Panc1 (cell line): ENCODE measurements around the gene CD83. TPM values are rescaled to one million over a fixed set of nuclear protein-coding genes. Genes with fewer than 3 reads are reported as not detected.

Source experiments
- ATAC-seq: fragments of 200-7000 bp; cut with Tn5 transposase; 2 replicates; pipeline ENCODE4 v1.9.1; 2020; ENCODE audit warnings: mild to moderate bottlenecking, moderate library complexity
- BruUV-seq: library from RNA; stranded (reverse); fragments of 400-500 nt; replicated peaks from 2 replicates; lab custom pipeline; 2021; lab: Mats Ljungman, UMichigan
- CTCF ChIA-PET: fragments of 300-600 bp; sonication (Branson Sonifier 250); formaldehyde crosslinking; loops from one replicate; lab custom pipeline; 2022; ENCODE audit warnings: antibody characterized with exemption; lab: Charles Lee
- POLR2A ChIA-PET: fragments of 300-600 bp; sonication (Branson Sonifier 250); formaldehyde crosslinking; loops from one replicate; lab custom pipeline; 2022; ENCODE audit warnings: antibody characterized with exemption; lab: Charles Lee
- DNase-seq: peaks from one replicate; pipeline ENCODE4 v3.0.0-alpha.2; 2010; ENCODE audit warnings: low read depth, low spot score
- H3K27ac ChIP-seq: 2 replicates; pipeline ENCODE4 v1.5.1; 2011; ENCODE audit warnings: mild to moderate bottlenecking, low read length, inconsistent platforms
- H3K27me3 ChIP-seq: fragments of 200-500 bp; sonication (Bioruptor generic); 2 replicates; pipeline ENCODE4 v1.6.0; 2014; ENCODE audit warnings: low read length, inconsistent platforms; ENCODE audit not compliant: control insufficient read depth, insufficient read depth
- H3K36me3 ChIP-seq: fragments of 200-500 bp; sonication (Bioruptor generic); 2 replicates; pipeline ENCODE4 v1.5.1; 2014; ENCODE audit warnings: inconsistent platforms, mild to moderate bottlenecking, low read length, moderate library complexity; ENCODE audit not compliant: control insufficient read depth, insufficient read depth
- H3K4me1 ChIP-seq: 2 replicates; pipeline ENCODE4 v1.5.1; 2011; ENCODE audit warnings: inconsistent platforms, mild to moderate bottlenecking, low read length, moderate library complexity; ENCODE audit not compliant: control insufficient read depth, insufficient read depth
- H3K4me3 ChIP-seq, 2 experiments: 2 replicates each; pipeline ENCODE4 v1.5.1; 2011 to 2012; ENCODE audit warnings: low read depth in 2 of 2, low read length in 2 of 2, mild to moderate bottlenecking in 2 of 2, inconsistent platforms in 1 of 2, moderate library complexity in 1 of 2
- H3K9me3 ChIP-seq: fragments of 200-500 bp; sonication (Bioruptor generic); 2 replicates; pipeline ENCODE4 v1.5.1; 2014; ENCODE audit warnings: low read depth, mild to moderate bottlenecking, inconsistent platforms, low read length, moderate library complexity; ENCODE audit not compliant: control insufficient read depth, insufficient read depth
- POLR2AphosphoS5 ChIP-seq: IDR thresholded peaks from 2 replicates; pipeline ENCODE4 v1.6.1; 2012; ENCODE audit warnings: mild to moderate bottlenecking, low read depth, low read length, moderate library complexity
- SIN3A ChIP-seq: IDR thresholded peaks from 2 replicates; pipeline ENCODE4 v1.6.1; 2012; ENCODE audit warnings: low read depth, mild to moderate bottlenecking, low read length, moderate library complexity, borderline replicate concordance; ENCODE audit not compliant: insufficient read depth
- TCF7L2 ChIP-seq: IDR thresholded peaks from 2 replicates; pipeline ENCODE4 v1.6.1; 2011; ENCODE audit warnings: mild to moderate bottlenecking, low read depth, low read length, inconsistent platforms
- in situ Hi-C: cut with HindIII; loops from 2 replicates; pipeline ENCODE4 v1.10.0; 2016; ENCODE audit warnings: low sequenced_read_pairs, low pct_unique_long_range_greater_than_20kb
- intact Hi-C: fragments of 100-400 bp; cut with micrococcal nuclease; formaldehyde crosslinking; loops from one replicate; pipeline ENCODE4 v1.10.0; 2022; ENCODE audit not compliant: unreplicated experiment
- total RNA-seq: library from RNA; stranded (reverse); gene quantifications from one replicate; pipeline ENCODE4 v1.2.1, GENCODE V29; 2021; ENCODE audit not compliant: unreplicated experiment
- TF ChIP-seq, protein P1 (sequence below), 2 experiments: IDR thresholded peaks; 2 replicates each; pipeline ENCODE4 v1.6.1; 2011 to 2012; ENCODE audit warnings: low read depth in 2 of 2, control low read depth in 1 of 2, low read length in 1 of 2, mild to moderate bottlenecking in 1 of 2, moderate library complexity in 1 of 2; ENCODE audit not compliant: insufficient read depth in 1 of 2
- TF ChIP-seq, protein P2 (sequence below): fragments of 450-650 bp; IDR thresholded peaks from 2 replicates; pipeline ENCODE4 v1.5.1; 2017; ENCODE audit warnings: mild to moderate bottlenecking

Gene CD83
- total RNA-seq, 1 experiment from 2014 or later = 5.3 TPM

DNA sequence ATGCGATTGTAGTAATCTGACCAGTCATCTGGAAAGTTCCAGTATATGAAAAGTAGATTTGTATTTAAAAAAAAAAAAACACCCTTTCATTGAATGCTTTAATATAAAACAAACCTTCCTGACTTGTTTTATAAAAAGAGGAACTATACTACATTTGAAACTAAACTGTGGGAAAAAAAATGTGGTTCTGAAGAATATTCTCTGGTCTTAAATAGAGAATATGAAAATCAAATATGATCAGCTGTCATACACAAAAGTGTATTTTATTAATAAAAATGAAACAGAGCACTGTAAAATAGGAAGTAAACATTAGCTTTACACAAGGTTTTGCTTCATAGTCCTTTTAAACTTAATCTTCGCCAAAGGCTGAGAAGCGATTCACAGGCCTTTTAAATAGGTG is 25.3 kb upstream of the CD83 start:
- Histone ChIP-seq H3K27ac (no peak overlapping the region), H3K36me3 (no peaks in the 10 kb centered on the region), H3K4me3 (no peak overlapping the region), H3K9me3 (no peaks in the 10 kb centered on the region), H3K27me3 (0 out of 2 replicates have a peak, but pooled peaks cover 4% of the 10 kb centered on the region), H3K4me1 (no peaks in the 10 kb centered on the region)
- TF ChIP-seq TCF7L2 = no peak
- TF ChIP-seq POLR2AphosphoS5 = no peak
- TF ChIP-seq, protein P1, sequence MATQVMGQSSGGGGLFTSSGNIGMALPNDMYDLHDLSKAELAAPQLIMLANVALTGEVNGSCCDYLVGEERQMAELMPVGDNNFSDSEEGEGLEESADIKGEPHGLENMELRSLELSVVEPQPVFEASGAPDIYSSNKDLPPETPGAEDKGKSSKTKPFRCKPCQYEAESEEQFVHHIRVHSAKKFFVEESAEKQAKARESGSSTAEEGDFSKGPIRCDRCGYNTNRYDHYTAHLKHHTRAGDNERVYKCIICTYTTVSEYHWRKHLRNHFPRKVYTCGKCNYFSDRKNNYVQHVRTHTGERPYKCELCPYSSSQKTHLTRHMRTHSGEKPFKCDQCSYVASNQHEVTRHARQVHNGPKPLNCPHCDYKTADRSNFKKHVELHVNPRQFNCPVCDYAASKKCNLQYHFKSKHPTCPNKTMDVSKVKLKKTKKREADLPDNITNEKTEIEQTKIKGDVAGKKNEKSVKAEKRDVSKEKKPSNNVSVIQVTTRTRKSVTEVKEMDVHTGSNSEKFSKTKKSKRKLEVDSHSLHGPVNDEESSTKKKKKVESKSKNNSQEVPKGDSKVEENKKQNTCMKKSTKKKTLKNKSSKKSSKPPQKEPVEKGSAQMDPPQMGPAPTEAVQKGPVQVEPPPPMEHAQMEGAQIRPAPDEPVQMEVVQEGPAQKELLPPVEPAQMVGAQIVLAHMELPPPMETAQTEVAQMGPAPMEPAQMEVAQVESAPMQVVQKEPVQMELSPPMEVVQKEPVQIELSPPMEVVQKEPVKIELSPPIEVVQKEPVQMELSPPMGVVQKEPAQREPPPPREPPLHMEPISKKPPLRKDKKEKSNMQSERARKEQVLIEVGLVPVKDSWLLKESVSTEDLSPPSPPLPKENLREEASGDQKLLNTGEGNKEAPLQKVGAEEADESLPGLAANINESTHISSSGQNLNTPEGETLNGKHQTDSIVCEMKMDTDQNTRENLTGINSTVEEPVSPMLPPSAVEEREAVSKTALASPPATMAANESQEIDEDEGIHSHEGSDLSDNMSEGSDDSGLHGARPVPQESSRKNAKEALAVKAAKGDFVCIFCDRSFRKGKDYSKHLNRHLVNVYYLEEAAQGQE (IDR thresholded peaks at IDR 0.05; ENCODE audit: insufficient read depth in 1 of 2, low read depth in 2 of 2, low read length in 1 of 2) = no peak
- no peak for TF ChIP-seq SIN3A
- TF ChIP-seq, protein P2, sequence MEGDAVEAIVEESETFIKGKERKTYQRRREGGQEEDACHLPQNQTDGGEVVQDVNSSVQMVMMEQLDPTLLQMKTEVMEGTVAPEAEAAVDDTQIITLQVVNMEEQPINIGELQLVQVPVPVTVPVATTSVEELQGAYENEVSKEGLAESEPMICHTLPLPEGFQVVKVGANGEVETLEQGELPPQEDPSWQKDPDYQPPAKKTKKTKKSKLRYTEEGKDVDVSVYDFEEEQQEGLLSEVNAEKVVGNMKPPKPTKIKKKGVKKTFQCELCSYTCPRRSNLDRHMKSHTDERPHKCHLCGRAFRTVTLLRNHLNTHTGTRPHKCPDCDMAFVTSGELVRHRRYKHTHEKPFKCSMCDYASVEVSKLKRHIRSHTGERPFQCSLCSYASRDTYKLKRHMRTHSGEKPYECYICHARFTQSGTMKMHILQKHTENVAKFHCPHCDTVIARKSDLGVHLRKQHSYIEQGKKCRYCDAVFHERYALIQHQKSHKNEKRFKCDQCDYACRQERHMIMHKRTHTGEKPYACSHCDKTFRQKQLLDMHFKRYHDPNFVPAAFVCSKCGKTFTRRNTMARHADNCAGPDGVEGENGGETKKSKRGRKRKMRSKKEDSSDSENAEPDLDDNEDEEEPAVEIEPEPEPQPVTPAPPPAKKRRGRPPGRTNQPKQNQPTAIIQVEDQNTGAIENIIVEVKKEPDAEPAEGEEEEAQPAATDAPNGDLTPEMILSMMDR = no peak
- POLR2A ChIA-PET = no interaction called here
- no TSS peak for BruUV-seq
- intact Hi-C loops = no loop called here
- in situ Hi-C loops = no loop called here
- no peak for DNase-seq
- CTCF ChIA-PET = no interaction called here
- ATAC-seq = no peak

DNA sequence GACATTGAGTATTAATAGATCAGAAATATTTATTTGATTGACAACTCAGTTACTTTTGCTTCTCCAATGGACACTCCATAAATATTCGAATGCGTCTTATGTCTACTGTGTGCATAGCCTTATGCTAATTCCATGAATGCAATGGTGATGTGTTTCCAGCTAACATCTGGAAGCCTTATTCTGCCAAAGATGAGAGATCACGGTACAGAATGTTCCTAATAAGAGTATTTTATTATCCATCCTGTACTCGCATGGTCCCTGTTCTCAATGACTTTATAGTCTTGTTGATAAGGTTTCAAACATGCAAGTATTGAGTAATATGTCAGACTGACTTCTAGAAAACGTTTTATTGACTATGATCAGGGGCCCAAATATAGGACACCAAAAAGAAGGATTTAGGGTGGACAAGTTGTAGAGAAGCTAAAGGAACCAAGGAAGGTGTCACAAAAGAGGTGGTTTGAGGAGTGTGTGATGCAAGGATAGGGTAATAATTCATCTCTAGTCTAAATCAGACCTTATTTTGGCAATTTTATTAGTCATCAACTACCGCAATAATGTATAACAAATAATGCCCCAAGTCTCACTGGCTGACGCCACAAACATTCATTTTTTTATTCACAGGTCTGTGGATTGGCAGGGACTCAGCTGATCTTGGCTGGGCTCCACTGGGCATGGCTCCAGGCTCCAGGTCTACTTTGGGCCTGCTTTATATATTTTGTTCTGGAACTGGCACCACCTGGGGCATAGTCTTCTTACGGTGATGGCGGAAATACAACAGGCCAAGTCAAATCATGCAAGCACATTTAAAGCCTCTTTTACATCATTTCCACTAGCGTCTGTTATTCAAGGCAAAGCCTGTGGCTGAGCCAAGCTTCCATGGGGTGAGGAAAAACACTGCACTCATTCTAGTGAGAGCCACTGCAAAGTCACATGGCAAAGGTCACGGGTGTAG is 24.5 kb upstream of the CD83 start:
- ATAC-seq (no peak), DNase-seq (no peak)
- Histone ChIP-seq H3K4me3 (no peak overlapping the region), H3K9me3 (no peaks in the 10 kb centered on the region), H3K27ac (no peak overlapping the region), H3K27me3 (0 out of 2 replicates have a peak, but pooled peaks cover under 1% of the 10 kb centered on the region), H3K36me3 (no peaks in the 10 kb centered on the region), H3K4me1 (no peaks in the 10 kb centered on the region)
- ChIA-PET POLR2A (no interaction called here), CTCF (interaction anchor here (0.6 kb wide), 1 partner anchor 248 kb away, joined by 12 read pairs; no protein-coding TSS in a partner anchor)
- TF ChIP-seq, protein P2 = no peak
- TF ChIP-seq, protein P1 (IDR thresholded peaks at IDR 0.05; ENCODE audit: insufficient read depth in 1 of 2, low read depth in 2 of 2, low read length in 1 of 2) = no peak
- TF ChIP-seq TCF7L2 = no peak
- no peak for TF ChIP-seq SIN3A
- no peak for TF ChIP-seq POLR2AphosphoS5
- no TSS peak for BruUV-seq
- in situ Hi-C loops (no loop called here), intact Hi-C loops (no loop called here)
